ENCODE data around the gene CHRDL1.
"Not testable (repeated sequence)": the region's sequence is repeated elsewhere in the genome, so short reads cannot be mapped to it uniquely, and the experiment has no call there.

CHRDL1 gene

GRCh38 chrX:110795645-110796406, at the start of gene CHRDL1:
Gene CHRDL1, minus strand, starts transcription at chrX:110795817. Its CDS starts 3,636 bp downstream, at chrX:110792181.
- peak; percentile 83 for DNase-seq

GRCh38 chrX:110836982-110837381, 41.4 kb upstream of the CHRDL1 start:
- peak; percentile 18 for DNase-seq

- no peak for DNase-seq
Measured at GRCh38 chrX:110836451-110836850, 40.8 kb upstream of the CHRDL1 start.

GRCh38 chrX:110836001-110836400, 40.4 kb upstream of the CHRDL1 start:
- no peak for DNase-seq

- no peak for DNase-seq
Measured at GRCh38 chrX:110825972-110826371, 30.4 kb upstream of the CHRDL1 start.

- not testable (repeated sequence) for DNase-seq
Measured at GRCh38 chrX:110816543-110816942, 20.9 kb upstream of the CHRDL1 start.

- no peak for DNase-seq
Measured at GRCh38 chrX:110806145-110806544, 10.5 kb upstream of the CHRDL1 start.

- no peak for DNase-seq
Measured at GRCh38 chrX:110805303-110805702, 9.7 kb upstream of the CHRDL1 start.

- DNase-seq: no peak
Measured at GRCh38 chrX:110804446-110804845, 8.8 kb upstream of the CHRDL1 start.

- DNase-seq: no peak
Measured at GRCh38 chrX:110803506-110803905, 7.9 kb upstream of the CHRDL1 start.

- no peak for DNase-seq
Measured at GRCh38 chrX:110796407-110796697, 735 bp upstream of the CHRDL1 start.

GRCh38 chrX:110794601-110795000, 1.0 kb downstream of the CHRDL1 start:
- peak; percentile 0 for DNase-seq

- DNase-seq: no peak
Measured at GRCh38 chrX:110791071-110791470, 4.5 kb downstream of the CHRDL1 start.

- DNase-seq: no peak
Measured at GRCh38 chrX:110786486-110786885, 9.1 kb downstream of the CHRDL1 start.

- no peak for DNase-seq
Measured at GRCh38 chrX:110759785-110760184, 35.8 kb downstream of the CHRDL1 start.

- no peak for DNase-seq
Measured at GRCh38 chrX:110758781-110759422, 36.7 kb downstream of the CHRDL1 start.

GRCh38 chrX:110755611-110756010, 40.0 kb downstream of the CHRDL1 start:
- DNase-seq: no peak

- DNase-seq: no peak
Measured at GRCh38 chrX:110755061-110755460, 40.6 kb downstream of the CHRDL1 start.

- DNase-seq: no peak
Measured at GRCh38 chrX:110750526-110751189, 45.0 kb downstream of the CHRDL1 start.

GRCh38 chrX:110748256-110748806, 47.3 kb downstream of the CHRDL1 start:
- no peak for DNase-seq

- no peak for DNase-seq
Measured at GRCh38 chrX:110746014-110746413, 49.6 kb downstream of the CHRDL1 start.

GRCh38 chrX:110745288-110745687, 50.3 kb downstream of the CHRDL1 start:
- no peak for DNase-seq

- DNase-seq: no peak
Measured at GRCh38 chrX:110743679-110744340, 51.8 kb downstream of the CHRDL1 start.

Measured in DMS53 (cell line).